H9 (cell line): Measurements from ENCODE around the gene DTWD2. TPM values are rescaled to one million over a fixed set of nuclear protein-coding genes. Genes with fewer than 3 reads are reported as not detected.

Experiments
- DNase-seq: peaks from one replicate; pipeline ENCODE4 v3.0.0-alpha.2; 2017
- H2AFZ ChIP-seq: one replicate; pipeline ENCODE4 v1.6.1; 2013; ENCODE audit warnings: mild to moderate bottlenecking, low read length, control low read depth, moderate library complexity
- H2AK5ac ChIP-seq: 2 replicates; pipeline ENCODE4 v1.6.1; 2013; ENCODE audit warnings: low read length, control low read depth, mixed read lengths; ENCODE audit not compliant: insufficient read length
- H2BK120ac ChIP-seq: one replicate; pipeline ENCODE4 v1.6.1; 2013; ENCODE audit warnings: low read depth, mild to moderate bottlenecking, low read length, control low read depth, inconsistent platforms; ENCODE audit not compliant: poor library complexity, severe bottlenecking
- H2BK12ac ChIP-seq: 2 replicates; pipeline ENCODE4 v1.6.1; 2013; ENCODE audit warnings: low read length, control low read depth, mixed read lengths, low read depth; ENCODE audit not compliant: insufficient read length
- H2BK15ac ChIP-seq: 2 replicates; pipeline ENCODE4 v1.6.1; 2013; ENCODE audit warnings: low read depth, low read length, control low read depth
- H2BK20ac ChIP-seq: one replicate; pipeline ENCODE4 v1.6.1; 2013; ENCODE audit warnings: low read depth, mild to moderate bottlenecking, low read length, control low read depth, inconsistent platforms; ENCODE audit not compliant: poor library complexity, severe bottlenecking
- H2BK5ac ChIP-seq: 2 replicates; pipeline ENCODE4 v1.6.1; 2013; ENCODE audit warnings: low read length, control low read depth, mixed read lengths; ENCODE audit not compliant: insufficient read length
- H3K14ac ChIP-seq: 2 replicates; pipeline ENCODE4 v1.6.1; 2013; ENCODE audit warnings: low read length, control low read depth; ENCODE audit not compliant: insufficient read depth
- H3K18ac ChIP-seq: 2 replicates; pipeline ENCODE4 v1.6.1; 2013; ENCODE audit warnings: low read depth, mild to moderate bottlenecking, mixed read lengths, low read length, control low read depth; ENCODE audit not compliant: insufficient read length
- H3K23ac ChIP-seq: 2 replicates; pipeline ENCODE4 v1.6.1; 2013; ENCODE audit warnings: low read length, control low read depth, mixed read lengths, low read depth; ENCODE audit not compliant: insufficient read length
- H3K23me2 ChIP-seq: 2 replicates; pipeline ENCODE4 v1.6.1; 2013; ENCODE audit warnings: low read depth, mild to moderate bottlenecking, mixed read lengths, low read length, control low read depth; ENCODE audit not compliant: insufficient read length, poor library complexity, severe bottlenecking
- H3K27ac ChIP-seq: 2 replicates; pipeline ENCODE4 v1.5.1; 2013; ENCODE audit warnings: low read length, control low read depth, mixed read lengths, low read depth; ENCODE audit not compliant: insufficient read length
- H3K27me3 ChIP-seq: 2 replicates; pipeline ENCODE4 v1.6.1; 2013; ENCODE audit warnings: low read length, control low read depth, inconsistent platforms; ENCODE audit not compliant: insufficient read depth
- H3K4ac ChIP-seq: 2 replicates; pipeline ENCODE4 v1.6.1; 2013; ENCODE audit warnings: low read depth, mild to moderate bottlenecking, control low read depth, inconsistent platforms, low read length, moderate library complexity
- H3K4me1 ChIP-seq: 2 replicates; pipeline ENCODE4 v1.6.1; 2013; ENCODE audit warnings: low read length, control low read depth, inconsistent platforms; ENCODE audit not compliant: insufficient read depth
- H3K4me2 ChIP-seq: 2 replicates; pipeline ENCODE4 v1.6.1; 2013; ENCODE audit warnings: low read length, control low read depth, mixed read lengths; ENCODE audit not compliant: insufficient read length, insufficient read depth
- H3K56ac ChIP-seq: 2 replicates; pipeline ENCODE4 v1.6.1; 2013; ENCODE audit warnings: low read depth, mild to moderate bottlenecking, mixed read lengths, low read length, control low read depth; ENCODE audit not compliant: insufficient read length
- H3K79me1 ChIP-seq: 2 replicates; pipeline ENCODE4 v1.6.1; 2013; ENCODE audit warnings: low read depth, mild to moderate bottlenecking, moderate library complexity, low read length, control low read depth, inconsistent platforms; ENCODE audit not compliant: insufficient read depth, poor library complexity, severe bottlenecking
- H3K79me2 ChIP-seq: 2 replicates; pipeline ENCODE4 v1.6.1; 2013; ENCODE audit warnings: low read length, control low read depth, inconsistent platforms; ENCODE audit not compliant: insufficient read depth
- H3K9ac ChIP-seq: 2 replicates; pipeline ENCODE4 v1.6.1; 2013; ENCODE audit warnings: low read length, control low read depth, mixed read lengths; ENCODE audit not compliant: insufficient read length; ENCODE audit errors: extremely low read depth
- H3K9me3 ChIP-seq: one replicate; pipeline ENCODE4 v1.6.1; 2013; ENCODE audit warnings: low read depth, low read length, inconsistent platforms; ENCODE audit not compliant: control insufficient read depth
- H3T11ph ChIP-seq: one replicate; pipeline ENCODE4 v1.6.1; 2013; ENCODE audit warnings: mild to moderate bottlenecking, low read length, control low read depth, inconsistent platforms
- H4K20me1 ChIP-seq: one replicate; pipeline ENCODE4 v1.6.1; 2013; ENCODE audit not compliant: control insufficient read depth, insufficient read length, insufficient read depth
- H4K5ac ChIP-seq: 2 replicates; pipeline ENCODE4 v1.6.1; 2013; ENCODE audit warnings: low read depth, mild to moderate bottlenecking, mixed read lengths, low read length, control low read depth; ENCODE audit not compliant: insufficient read length
- H4K8ac ChIP-seq: replicated peaks from 2 replicates; pipeline ENCODE4 v1.6.1; 2013; ENCODE audit warnings: low read length, control low read depth, mixed read lengths, low read depth; ENCODE audit not compliant: insufficient read length
- H4K91ac ChIP-seq: 2 replicates; pipeline ENCODE4 v1.6.1; 2013; ENCODE audit warnings: low read depth, mild to moderate bottlenecking, moderate library complexity, mixed read lengths, low read length, control low read depth; ENCODE audit not compliant: insufficient read length
- H3K27ac Mint-ChIP-seq, 3 experiments: 2 replicates in 2 of 3; 3 replicates in 1 of 3; pipeline ENCODE4 v1.8.0; 2020 to 2021; ENCODE audit warnings: mixed read lengths in 3 of 3, mild to moderate bottlenecking in 1 of 3, moderate library complexity in 1 of 3
- H3K27me3 Mint-ChIP-seq: 2 replicates; pipeline ENCODE4 v1.8.0; 2021; ENCODE audit warnings: low read depth, mild to moderate bottlenecking, moderate library complexity, mixed read lengths
- H3K36me3 Mint-ChIP-seq, 3 experiments: 2 replicates in 2 of 3; 3 replicates in 1 of 3; pipeline ENCODE4 v1.8.0; 2020 to 2021; ENCODE audit warnings: low read depth in 3 of 3, mixed read lengths in 3 of 3; ENCODE audit not compliant: insufficient read depth in 1 of 3
- H3K4me1 Mint-ChIP-seq, 2 experiments: 2 replicates each; pipeline ENCODE4 v1.8.0; 2020; ENCODE audit warnings: mixed read lengths in 2 of 2
- H3K4me3 Mint-ChIP-seq, 2 experiments: 2 replicates in 1 of 2; 3 replicates in 1 of 2; pipeline ENCODE4 v1.8.0; 2020 to 2021; ENCODE audit warnings: mild to moderate bottlenecking in 2 of 2, mixed read lengths in 2 of 2, moderate library complexity in 1 of 2
- H3K9me3 Mint-ChIP-seq, 2 experiments: 2 replicates in 1 of 2; 3 replicates in 1 of 2; pipeline ENCODE4 v1.8.0; 2020; ENCODE audit warnings: mild to moderate bottlenecking in 2 of 2, mixed read lengths in 2 of 2, moderate library complexity in 1 of 2
- total RNA-seq: library from RNA; stranded (reverse); gene quantifications from 2 replicates; pipeline ENCODE4 v1.2.1, GENCODE V29; 2021
- TF ChIP-seq, protein P1 (sequence below): fragments of 200-600 bp; sonication (generic); conservative IDR thresholded peaks from 3 replicates; pipeline ENCODE4 v1.8.0; 2021; ENCODE audit warnings: antibody characterized with exemption, mild to moderate bottlenecking

The DTWD2 gene
- total RNA-seq, 1 experiment from 2014 or later, result 10.8 TPM

DNA sequence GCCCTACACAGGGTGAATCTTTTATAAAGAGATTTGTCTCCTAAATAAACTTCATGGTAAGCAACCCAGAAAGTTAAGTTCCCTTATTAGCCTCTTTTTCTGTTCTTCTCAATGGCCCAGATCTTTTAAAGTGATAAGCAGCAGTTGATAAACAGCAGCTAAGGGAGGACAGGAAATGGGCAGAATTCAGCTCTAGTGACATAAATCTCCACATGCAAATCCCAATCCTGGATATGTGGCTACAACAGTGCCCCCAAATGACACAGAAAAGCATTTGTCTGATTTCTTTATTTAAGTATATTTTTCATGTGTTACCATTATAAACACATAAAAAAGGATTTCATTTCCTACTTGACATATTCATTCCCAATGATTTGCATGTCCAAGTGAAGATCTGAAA, 199.0 kb downstream of the DTWD2 start:
- H2AFZ ChIP-seq, result no peak overlapping the region
- H3K27me3 ChIP-seq, result no peaks in the 10 kb centered on the region
- H2BK5ac ChIP-seq, result no peak overlapping the region
- no peak overlapping the region for H3K56ac ChIP-seq
- no peak for DNase-seq
- no peak overlapping the region for H2AK5ac ChIP-seq
- no peak overlapping the region for H2BK15ac ChIP-seq
- no peak overlapping the region for H4K5ac ChIP-seq
- Mint-ChIP-seq H3K36me3 (no peaks in the 10 kb centered on the region), H3K4me1 (peaks cover 4 to 6% of the 10 kb centered on the region in 2 experiments; a peak in 2 of 4 replicates), H3K27me3 (no peaks in the 10 kb centered on the region), H3K4me3 (no peak overlapping the region), H3K27ac (no peak overlapping the region), H3K9me3 (no peaks in the 10 kb centered on the region)
- no peak overlapping the region for H4K8ac ChIP-seq
- H3K23ac ChIP-seq, result no peak overlapping the region
- no peak overlapping the region for H2BK120ac ChIP-seq
- no peaks in the 10 kb centered on the region for H4K20me1 ChIP-seq
- no peaks in the 10 kb centered on the region for H3K9me3 ChIP-seq
- no peaks in the 10 kb centered on the region for H3K79me2 ChIP-seq
- no peak overlapping the region for H3K9ac ChIP-seq
- H4K91ac ChIP-seq, result no peak overlapping the region
- no peak overlapping the region for H3K4ac ChIP-seq
- H3K4me1 ChIP-seq, result no peaks in the 10 kb centered on the region
- H3K14ac ChIP-seq, result no peak overlapping the region
- H3K4me2 ChIP-seq, result no peak overlapping the region
- H3K27ac ChIP-seq, result no peak overlapping the region
- no peaks in the 10 kb centered on the region for H3K79me1 ChIP-seq
- H3K23me2 ChIP-seq, result no peaks in the 10 kb centered on the region
- no peak overlapping the region for H2BK20ac ChIP-seq
- H3K18ac ChIP-seq, result no peak overlapping the region
- TF ChIP-seq, protein P1, sequence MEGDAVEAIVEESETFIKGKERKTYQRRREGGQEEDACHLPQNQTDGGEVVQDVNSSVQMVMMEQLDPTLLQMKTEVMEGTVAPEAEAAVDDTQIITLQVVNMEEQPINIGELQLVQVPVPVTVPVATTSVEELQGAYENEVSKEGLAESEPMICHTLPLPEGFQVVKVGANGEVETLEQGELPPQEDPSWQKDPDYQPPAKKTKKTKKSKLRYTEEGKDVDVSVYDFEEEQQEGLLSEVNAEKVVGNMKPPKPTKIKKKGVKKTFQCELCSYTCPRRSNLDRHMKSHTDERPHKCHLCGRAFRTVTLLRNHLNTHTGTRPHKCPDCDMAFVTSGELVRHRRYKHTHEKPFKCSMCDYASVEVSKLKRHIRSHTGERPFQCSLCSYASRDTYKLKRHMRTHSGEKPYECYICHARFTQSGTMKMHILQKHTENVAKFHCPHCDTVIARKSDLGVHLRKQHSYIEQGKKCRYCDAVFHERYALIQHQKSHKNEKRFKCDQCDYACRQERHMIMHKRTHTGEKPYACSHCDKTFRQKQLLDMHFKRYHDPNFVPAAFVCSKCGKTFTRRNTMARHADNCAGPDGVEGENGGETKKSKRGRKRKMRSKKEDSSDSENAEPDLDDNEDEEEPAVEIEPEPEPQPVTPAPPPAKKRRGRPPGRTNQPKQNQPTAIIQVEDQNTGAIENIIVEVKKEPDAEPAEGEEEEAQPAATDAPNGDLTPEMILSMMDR, result no peak
- no peak overlapping the region for H2BK12ac ChIP-seq
- no peak overlapping the region for H3T11ph ChIP-seq
